AG10803 (cell line): ENCODE measurements around the gene NAT16.

ENCODE experiments used
- DNase-seq: peaks from one replicate; pipeline ENCODE4 v3.0.0; 2010; ENCODE audit warnings: low read depth
- H3K4me3 ChIP-seq: 2 replicates; pipeline ENCODE4 v1.5.1; 2011; ENCODE audit warnings: mild to moderate bottlenecking, low read length, control low read depth
- CTCF ChIP-seq: conservative IDR thresholded peaks from 2 replicates; pipeline ENCODE4 v1.5.1; 2011; ENCODE audit warnings: mild to moderate bottlenecking, low read length, control low read depth, inconsistent platforms

NAT16 gene

GRCh38 chr7:101175664-101176063 lies 4.4 kb downstream of the NAT16 start:
- no peak for DNase-seq
- no peak for TF ChIP-seq CTCF
- H3K4me3 ChIP-seq = no peak overlapping the region

DNA sequence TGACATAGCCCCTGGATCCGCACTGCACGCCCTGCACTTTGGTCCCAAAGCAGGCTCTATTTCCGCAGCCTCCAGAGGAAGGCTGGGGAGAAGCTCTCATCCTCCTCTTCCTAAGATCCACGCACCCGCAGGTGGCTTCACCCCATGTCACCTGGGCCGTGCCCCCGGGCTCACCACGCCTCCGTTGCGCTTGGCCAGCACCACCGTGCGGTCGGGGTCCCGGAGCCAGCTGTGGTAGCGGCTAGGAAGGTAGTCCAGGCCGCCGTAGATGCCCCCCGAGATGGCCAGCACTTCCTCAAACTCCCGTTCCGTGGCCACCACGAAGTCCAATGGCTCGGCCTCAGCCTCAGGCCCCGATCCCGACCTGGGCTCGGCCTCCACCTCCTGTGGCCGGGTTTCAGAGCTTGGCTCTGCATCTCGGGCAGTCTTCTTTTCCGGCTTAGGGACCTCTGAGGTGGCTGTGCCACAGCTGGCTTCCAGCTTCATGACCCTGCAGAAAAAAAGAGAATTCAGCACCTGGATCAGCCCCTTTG lies 5.7 kb downstream of the NAT16 start:
- TF ChIP-seq CTCF = no peak
- H3K4me3 ChIP-seq = no peak overlapping the region
- no peak for DNase-seq

DNA sequence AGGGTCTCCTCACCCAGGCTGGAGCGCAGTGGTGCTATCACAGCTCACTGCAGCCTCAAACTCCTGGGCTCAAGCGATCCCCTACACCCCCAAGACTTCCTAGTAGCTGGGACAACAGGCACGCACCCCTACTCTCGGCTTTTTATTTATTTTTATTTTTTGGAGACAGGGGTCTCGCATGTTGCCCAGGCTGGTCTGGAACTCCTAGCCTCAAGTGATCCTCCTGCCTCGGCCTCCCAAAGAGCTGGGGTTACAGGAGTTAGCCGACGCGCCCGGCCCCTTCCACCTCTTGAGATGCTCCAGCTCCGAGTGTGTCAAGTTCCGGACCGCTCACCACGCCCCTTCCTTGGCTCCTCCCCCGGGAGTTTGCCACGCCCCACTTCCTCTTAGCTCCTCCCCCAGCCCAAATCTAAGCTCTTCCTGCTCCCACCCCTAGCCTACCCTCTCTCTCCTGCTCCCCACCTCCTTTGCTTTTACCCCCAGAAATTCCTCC lies 6.3 kb downstream of the NAT16 start:
- no peak overlapping the region for H3K4me3 ChIP-seq
- no peak for DNase-seq
- no peak for TF ChIP-seq CTCF

GRCh38 chr7:101172854-101173751 lies 7.0 kb downstream of the NAT16 start:
- no peak for TF ChIP-seq CTCF
- peak; percentile 63 for DNase-seq
- H3K4me3 ChIP-seq = peak overlapping the region; percentile 20

DNA sequence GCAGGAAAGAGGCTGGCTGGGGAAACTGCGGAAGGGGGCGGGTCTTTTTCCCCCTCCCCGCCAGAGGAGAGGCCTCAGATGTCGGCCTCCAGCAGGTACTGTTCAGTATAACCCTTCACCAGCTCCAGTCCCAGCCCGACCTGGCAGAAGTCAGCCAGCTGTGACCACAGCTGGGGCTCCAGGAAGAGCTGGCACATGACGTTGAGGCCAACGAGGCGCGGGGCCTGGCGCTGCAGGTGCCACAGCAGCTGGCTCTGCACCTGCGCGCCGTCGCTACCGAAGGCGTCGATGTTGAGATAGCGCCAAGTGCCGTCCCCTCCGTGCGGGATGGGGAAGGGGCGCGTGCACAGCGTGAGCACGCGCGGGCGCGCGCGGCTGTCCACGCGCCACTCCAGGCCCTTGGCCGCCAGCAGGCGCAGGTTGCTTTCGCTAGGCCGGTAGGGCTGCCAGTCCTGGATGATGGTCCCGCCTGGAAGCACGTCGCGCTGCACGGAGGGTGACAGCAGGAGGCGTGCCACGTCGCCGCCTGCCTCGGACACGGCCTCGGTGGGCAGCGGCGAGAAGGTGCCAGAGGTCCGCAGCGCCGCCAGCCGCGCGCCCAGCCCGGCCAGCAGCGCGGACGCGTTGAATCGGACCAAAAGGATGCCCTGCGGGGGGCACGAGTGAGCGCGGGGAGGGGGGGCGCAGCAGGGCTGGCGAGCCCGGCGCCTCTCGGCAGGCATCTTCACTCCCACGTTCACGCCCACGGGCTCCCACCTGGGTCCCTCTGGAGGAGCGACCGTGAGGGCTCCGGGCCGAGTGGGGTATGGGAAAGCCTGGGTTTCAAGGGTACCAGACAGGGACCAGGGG lies 7.9 kb downstream of the NAT16 start:
- DNase-seq = no peak
- no peak for TF ChIP-seq CTCF
- H3K4me3 ChIP-seq = no peak overlapping the region

DNA sequence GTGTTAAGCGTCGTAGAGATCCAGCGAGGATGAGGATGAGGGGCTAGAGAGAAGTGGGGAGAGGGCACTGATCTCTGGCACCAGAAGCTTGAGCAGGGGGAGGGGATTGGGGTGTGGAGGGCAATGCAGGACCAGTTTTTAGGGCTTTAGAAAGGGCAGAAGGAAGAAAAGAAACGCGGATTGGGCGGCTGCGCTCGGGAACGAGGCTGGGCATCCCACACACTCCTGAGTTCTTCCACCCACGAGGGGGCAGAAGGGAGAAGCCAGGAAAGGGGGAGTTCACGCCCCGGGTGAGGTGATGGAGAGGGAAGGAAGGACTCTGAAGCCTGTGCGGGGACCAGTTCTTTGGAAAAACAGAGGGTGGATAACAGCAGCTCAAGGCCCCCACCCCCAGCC lies 8.7 kb downstream of the NAT16 start:
- DNase-seq = no peak
- peak; percentile 39 for TF ChIP-seq CTCF
- H3K4me3 ChIP-seq = no peak overlapping the region
